Measurements from ENCODE around the gene DHX35. TPM values are rescaled to one million over a fixed set of nuclear protein-coding genes. Genes with fewer than 3 reads are reported as not detected.

Gene DHX35
- total RNA-seq, 1 experiment from 2014 or later: 11.2 TPM

DNA sequence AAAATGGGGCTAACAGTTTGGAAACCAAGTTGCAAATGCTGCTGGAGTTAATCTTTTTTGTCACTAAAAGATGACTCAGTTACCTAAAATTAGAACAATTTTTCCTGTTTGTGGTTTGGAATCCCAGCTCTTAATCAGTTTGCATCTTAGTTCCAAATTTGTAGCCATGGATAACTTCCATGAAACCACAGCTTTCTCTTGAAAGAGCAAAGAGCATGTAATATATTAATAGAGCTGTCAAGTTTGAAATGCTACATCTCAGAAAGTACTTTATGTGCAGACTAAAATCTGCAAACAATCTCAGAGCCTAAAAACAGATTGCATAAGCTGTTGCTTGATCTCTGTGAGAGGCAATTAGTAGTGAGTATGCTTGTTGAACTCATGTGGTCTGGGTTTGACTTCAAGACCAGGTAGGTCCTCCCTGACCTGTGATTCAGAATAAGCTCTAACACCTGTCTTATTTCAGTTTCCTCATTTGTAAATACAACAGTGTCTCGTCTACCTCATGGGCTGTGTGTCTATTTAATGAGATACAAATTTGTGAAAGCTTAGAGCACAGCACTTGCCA is 23.5 kb downstream of the DHX35 start:
- intact Hi-C loops (cut with micrococcal nuclease): no loop called here
- RAD21 ChIA-PET (ENCODE audit: low non-redundant PET in 1 of 2, low total read pairs in 2 of 2, uncharacterized antibody in 2 of 2, unreplicated experiment in 2 of 2): no interaction called here
- Histone ChIP-seq H3K27me3 (ENCODE audit: insufficient read depth, low read length) (no peaks in the 10 kb centered on the region), H4K20me1 (ENCODE audit: insufficient read depth) (0 out of 2 replicates have a peak, but pooled peaks cover 4% of the 10 kb centered on the region), H2AFZ (ENCODE audit: low read depth, low read length, poor library complexity, severe bottlenecking) (no peak overlapping the region), H3K36me3 (ENCODE audit: control insufficient read depth in 1 of 2, insufficient read depth in 2 of 2, low read length in 2 of 2) (peaks cover 2 to 6% of the 10 kb centered on the region in 2 experiments; a peak in 1 of 4 replicates), H3K9ac (ENCODE audit: low read length) (no peak overlapping the region), H3K4me3 (replicated peaks in 1 of 2; ENCODE audit: low read depth in 1 of 2, low read length in 2 of 2) (0 out of 4 replicates have a peak overlapping the region, but pooled peaks of 1 of the 2 experiments have one; percentile 3), H3K4me2 (ENCODE audit: low read length) (peak overlapping the region; percentile 58), H3K9me3 (ENCODE audit: control insufficient read depth in 1 of 2, insufficient read depth in 1 of 2, low read depth in 1 of 2, low read length in 2 of 2) (no peaks in the 10 kb centered on the region), H3K79me2 (ENCODE audit: insufficient read depth, low read length) (peaks cover 13% of the 10 kb centered on the region; the same call in 1 of the 2 replicates), H3K4me1 (ENCODE audit: control insufficient read depth in 1 of 2, insufficient read depth in 2 of 2, low read length in 2 of 2) (peaks cover 10 to 15% of the 10 kb centered on the region in 2 experiments), H3K9me2 (ENCODE audit: insufficient read depth) (no peaks in the 10 kb centered on the region), H3K27ac (ENCODE audit: low read depth, low read length) (no peak overlapping the region; the same call in 1 of the 2 replicates)
- CTCF ChIA-PET: no interaction called here
- DNase-seq (ENCODE audit: low read depth, low spot score) (no peak), ATAC-seq (peak; percentile 50; the same call in 1 of the 2 replicates)
- POLR2A ChIA-PET: no interaction called here
- TF ChIP-seq EZH2 (IDR thresholded peaks at IDR 0.05) (no peak), ZBTB33 (IDR thresholded peaks at IDR 0.05; ENCODE audit: extremely low read depth, insufficient replicate concordance, low read length) (no peak), SP1 (IDR thresholded peaks at IDR 0.05; ENCODE audit: low read depth) (no peak), SRF (IDR thresholded peaks at IDR 0.05; ENCODE audit: low read depth) (no peak), POLR2AphosphoS5 (IDR thresholded peaks at IDR 0.05; ENCODE audit: low read depth, low read length) (no peak), MAX (IDR thresholded peaks at IDR 0.05) (no peak), SIN3A (IDR thresholded peaks at IDR 0.05; ENCODE audit: low read depth) (no peak), FOSL1 (IDR thresholded peaks at IDR 0.05; ENCODE audit: low read depth) (no peak)
- TF ChIP-seq, protein P1, sequence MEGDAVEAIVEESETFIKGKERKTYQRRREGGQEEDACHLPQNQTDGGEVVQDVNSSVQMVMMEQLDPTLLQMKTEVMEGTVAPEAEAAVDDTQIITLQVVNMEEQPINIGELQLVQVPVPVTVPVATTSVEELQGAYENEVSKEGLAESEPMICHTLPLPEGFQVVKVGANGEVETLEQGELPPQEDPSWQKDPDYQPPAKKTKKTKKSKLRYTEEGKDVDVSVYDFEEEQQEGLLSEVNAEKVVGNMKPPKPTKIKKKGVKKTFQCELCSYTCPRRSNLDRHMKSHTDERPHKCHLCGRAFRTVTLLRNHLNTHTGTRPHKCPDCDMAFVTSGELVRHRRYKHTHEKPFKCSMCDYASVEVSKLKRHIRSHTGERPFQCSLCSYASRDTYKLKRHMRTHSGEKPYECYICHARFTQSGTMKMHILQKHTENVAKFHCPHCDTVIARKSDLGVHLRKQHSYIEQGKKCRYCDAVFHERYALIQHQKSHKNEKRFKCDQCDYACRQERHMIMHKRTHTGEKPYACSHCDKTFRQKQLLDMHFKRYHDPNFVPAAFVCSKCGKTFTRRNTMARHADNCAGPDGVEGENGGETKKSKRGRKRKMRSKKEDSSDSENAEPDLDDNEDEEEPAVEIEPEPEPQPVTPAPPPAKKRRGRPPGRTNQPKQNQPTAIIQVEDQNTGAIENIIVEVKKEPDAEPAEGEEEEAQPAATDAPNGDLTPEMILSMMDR (IDR thresholded peaks at IDR 0.05 in 2 of 3, conservative IDR thresholded peaks at IDR 0.05 in 1 of 3; ENCODE audit: borderline replicate concordance in 1 of 3, insufficient read depth in 1 of 3, low read depth in 2 of 3, low read length in 2 of 3): no peak
- no TSS peak for BruUV-seq (replicated peaks)

Data from HCT116 (cell line).